ENCODE data around the gene SCAMP5. TPM values are rescaled to one million over a fixed set of nuclear protein-coding genes. Genes with fewer than 3 reads are reported as not detected.
A peak's percentile ranks its signal among the peaks of the same experiment; 100 is the strongest.

The SCAMP5 gene
- total RNA-seq, 4 donors from 2014 or later = 7.6 to 16.7 (median 10.1) TPM

DNA sequence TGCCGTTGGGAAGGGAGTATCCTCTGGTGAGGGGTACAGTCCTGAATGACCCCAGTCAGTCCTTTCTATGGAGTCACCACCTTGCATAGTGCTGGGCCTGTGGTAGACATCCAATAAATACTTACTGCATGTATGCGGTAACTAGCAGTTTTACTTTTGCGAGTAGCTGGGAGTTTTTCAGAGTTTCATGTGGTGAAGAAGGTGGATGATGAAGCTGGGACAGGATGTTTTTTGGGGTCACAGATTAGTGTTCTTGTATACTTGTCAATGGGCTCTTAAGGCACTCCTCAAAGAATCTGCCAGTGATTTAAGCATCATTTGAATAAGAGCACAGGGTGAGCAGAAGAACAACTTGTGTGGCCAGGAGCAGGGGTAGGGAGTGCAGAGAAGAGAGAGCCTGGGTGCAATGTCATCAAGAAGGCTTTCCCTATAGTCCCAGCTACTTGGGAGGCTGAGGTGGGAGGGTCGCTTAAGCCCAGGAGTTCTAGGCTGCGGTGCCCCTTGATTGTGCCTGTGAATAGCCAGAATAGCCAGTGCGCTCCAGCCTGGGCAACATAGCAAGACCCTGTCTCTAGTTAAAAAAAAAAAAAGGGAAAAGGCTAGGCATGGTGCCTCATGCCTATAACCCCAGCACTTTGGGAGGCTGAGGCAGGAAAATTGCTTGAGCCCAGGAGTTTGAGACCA lies 50.1 kb downstream of the SCAMP5 start:
- 90 to 93% methylated on average over 6 of the region's 6 CpGs for WGBS, 2 donors
- no peaks in the 10 kb centered on the region for H3K9me3 ChIP-seq
- no peak for DNase-seq
- peak overlapping the region in 1 of 3 donors; percentile 93 for H3K27ac ChIP-seq
- intact Hi-C loops (cut with DNase I) = no loop called here
- H3K36me3 ChIP-seq = no peaks in the 10 kb centered on the region
- H3K4me1 ChIP-seq = peaks cover 67 to 82% of the 10 kb centered on the region in 2 donors
- no peak overlapping the region for H3K4me3 ChIP-seq (replicated peaks in 1 of 3)
- TF ChIP-seq POLR2A (IDR thresholded peaks at IDR 0.05) = no peak
- TF ChIP-seq, protein P1, sequence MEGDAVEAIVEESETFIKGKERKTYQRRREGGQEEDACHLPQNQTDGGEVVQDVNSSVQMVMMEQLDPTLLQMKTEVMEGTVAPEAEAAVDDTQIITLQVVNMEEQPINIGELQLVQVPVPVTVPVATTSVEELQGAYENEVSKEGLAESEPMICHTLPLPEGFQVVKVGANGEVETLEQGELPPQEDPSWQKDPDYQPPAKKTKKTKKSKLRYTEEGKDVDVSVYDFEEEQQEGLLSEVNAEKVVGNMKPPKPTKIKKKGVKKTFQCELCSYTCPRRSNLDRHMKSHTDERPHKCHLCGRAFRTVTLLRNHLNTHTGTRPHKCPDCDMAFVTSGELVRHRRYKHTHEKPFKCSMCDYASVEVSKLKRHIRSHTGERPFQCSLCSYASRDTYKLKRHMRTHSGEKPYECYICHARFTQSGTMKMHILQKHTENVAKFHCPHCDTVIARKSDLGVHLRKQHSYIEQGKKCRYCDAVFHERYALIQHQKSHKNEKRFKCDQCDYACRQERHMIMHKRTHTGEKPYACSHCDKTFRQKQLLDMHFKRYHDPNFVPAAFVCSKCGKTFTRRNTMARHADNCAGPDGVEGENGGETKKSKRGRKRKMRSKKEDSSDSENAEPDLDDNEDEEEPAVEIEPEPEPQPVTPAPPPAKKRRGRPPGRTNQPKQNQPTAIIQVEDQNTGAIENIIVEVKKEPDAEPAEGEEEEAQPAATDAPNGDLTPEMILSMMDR (IDR thresholded peaks at IDR 0.05) = no peak
- no peaks in the 10 kb centered on the region for H3K27me3 ChIP-seq

DNA sequence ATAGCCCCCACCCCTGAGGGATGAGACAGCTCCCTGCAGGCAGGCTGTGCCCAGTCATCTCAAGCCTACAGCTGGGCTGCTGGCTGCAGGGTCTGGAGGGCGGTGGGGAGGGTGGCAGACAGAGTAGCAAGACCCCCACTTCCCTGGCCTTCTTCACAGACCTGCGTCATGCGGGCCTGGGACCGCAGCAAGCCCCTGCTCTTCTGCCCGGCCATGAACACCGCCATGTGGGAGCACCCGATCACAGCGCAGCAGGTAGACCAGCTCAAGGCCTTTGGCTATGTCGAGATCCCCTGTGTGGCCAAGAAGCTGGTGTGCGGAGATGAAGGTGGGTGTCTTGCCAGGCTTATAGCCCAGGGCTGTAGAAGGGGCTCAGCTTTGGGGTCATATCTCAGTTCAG lies 53.0 kb downstream of the SCAMP5 start:
- H3K36me3 ChIP-seq = no peaks in the 10 kb centered on the region
- intact Hi-C loops (cut with DNase I) = no loop called here
- no peak for DNase-seq
- peak overlapping the region in 2 of 3 donors; percentile 88 to 93 for H3K27ac ChIP-seq
- TF ChIP-seq, protein P1 (IDR thresholded peaks at IDR 0.05) = no peak
- TF ChIP-seq POLR2A (IDR thresholded peaks at IDR 0.05) = no peak
- 97 to 99% methylated on average over 6 to 10 of the region's 10 CpGs for WGBS, 2 donors
- no peak overlapping the region for H3K4me3 ChIP-seq (replicated peaks in 1 of 3)
- H3K9me3 ChIP-seq = no peaks in the 10 kb centered on the region
- H3K27me3 ChIP-seq = no peaks in the 10 kb centered on the region
- peaks cover 58 to 71% of the 10 kb centered on the region in 2 donors for H3K4me1 ChIP-seq

DNA sequence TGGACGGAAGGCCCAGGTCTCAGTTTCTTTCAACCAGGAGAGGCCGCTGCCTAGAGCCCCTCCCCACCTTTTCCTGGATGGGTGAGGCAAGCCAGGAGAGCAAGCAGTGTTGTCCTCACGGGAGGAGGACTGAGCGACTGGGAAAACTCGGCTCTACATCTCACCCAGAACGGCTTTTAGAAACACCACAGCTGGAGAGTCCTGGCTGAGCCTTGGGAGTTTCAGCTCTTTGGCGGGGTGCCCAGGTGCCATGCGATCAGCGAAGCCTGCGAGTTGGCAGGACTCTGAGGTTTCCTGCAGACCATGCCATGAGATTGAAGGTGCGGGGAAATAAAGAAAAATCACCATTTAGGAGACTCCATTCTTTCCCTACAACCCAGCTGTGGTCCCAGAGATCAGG lies 54.0 kb downstream of the SCAMP5 start:
- WGBS, 2 donors = 27 to 44% methylated on average over 8 to 10 of the region's 11 CpGs
- no peaks in the 10 kb centered on the region for H3K27me3 ChIP-seq
- peaks cover 50 to 62% of the 10 kb centered on the region in 2 donors for H3K4me1 ChIP-seq
- peak; percentile 97 to 98 for DNase-seq
- H3K27ac ChIP-seq = peak overlapping the region in 2 of 3 donors; percentile 88 to 93
- no peaks in the 10 kb centered on the region for H3K9me3 ChIP-seq
- H3K36me3 ChIP-seq = no peaks in the 10 kb centered on the region
- TF ChIP-seq, protein P1 (IDR thresholded peaks at IDR 0.05) = no peak
- no peak for TF ChIP-seq POLR2A (IDR thresholded peaks at IDR 0.05)
- no peak overlapping the region for H3K4me3 ChIP-seq (replicated peaks in 1 of 3)
- intact Hi-C loops (cut with DNase I) = no loop called here

DNA sequence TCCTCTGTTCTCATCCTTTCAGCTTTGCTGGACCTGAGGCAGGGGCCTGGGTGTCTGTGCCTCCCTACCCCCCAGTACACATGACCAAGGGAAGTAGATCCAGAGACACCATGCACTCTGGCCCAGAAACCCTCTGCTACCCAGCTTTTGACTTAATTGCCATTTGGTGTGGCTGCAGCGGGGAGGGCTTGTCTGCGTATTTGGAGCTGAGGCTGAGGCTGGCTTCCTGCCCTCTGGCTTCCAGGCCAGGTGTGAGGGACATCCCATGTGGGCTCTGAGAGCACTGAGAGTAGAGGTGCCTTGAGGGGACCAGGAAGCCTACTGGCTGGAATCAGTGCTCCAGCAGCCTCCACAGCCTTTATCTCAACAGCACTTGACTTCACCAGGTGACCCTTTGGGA lies 54.9 kb downstream of the SCAMP5 start:
- 92 to 100% methylated on average over 1 to 2 of the region's 2 CpGs for WGBS, 2 donors

DNA sequence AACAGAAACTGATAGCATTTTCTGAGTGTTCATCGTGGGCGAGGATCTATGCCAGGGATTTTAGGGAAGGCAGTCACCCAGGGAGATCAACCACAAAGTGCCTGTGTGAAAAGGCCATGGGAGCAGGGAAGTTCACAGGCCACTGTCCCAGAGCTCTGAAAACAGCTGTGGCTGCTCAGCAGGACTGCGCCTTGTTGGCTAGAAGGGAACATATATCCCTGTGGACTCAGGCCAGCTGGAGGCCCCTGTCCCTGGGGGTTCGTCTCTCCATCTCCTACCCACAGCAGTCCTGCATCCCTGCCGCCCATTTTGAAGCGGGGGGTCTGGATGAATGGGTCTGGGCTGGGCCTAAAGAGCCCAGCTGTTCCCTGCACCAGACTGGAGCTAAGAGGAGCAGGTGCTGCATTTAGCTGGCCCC lies 55.8 kb downstream of the SCAMP5 start:
- Histone ChIP-seq H3K27ac (no peak overlapping the region), H3K4me1 (peaks cover 35 to 44% of the 10 kb centered on the region in 2 donors), H3K4me3 (replicated peaks in 1 of 3) (no peak overlapping the region), H3K27me3 (no peaks in the 10 kb centered on the region), H3K36me3 (no peaks in the 10 kb centered on the region), H3K9me3 (no peaks in the 10 kb centered on the region)
- intact Hi-C loops (cut with DNase I) = no loop called here
- DNase-seq = no peak
- WGBS, 2 donors = 83 to 90% methylated on average over 6 of the region's 6 CpGs
- TF ChIP-seq, protein P1 (IDR thresholded peaks at IDR 0.05) = no peak
- no peak for TF ChIP-seq POLR2A (IDR thresholded peaks at IDR 0.05)

More for the DNA sequence above, 54.9 kb downstream of the SCAMP5 start:
- intact Hi-C loops (cut with DNase I) = no loop called here
- TF ChIP-seq POLR2A (IDR thresholded peaks at IDR 0.05) = no peak
- TF ChIP-seq, protein P1 (IDR thresholded peaks at IDR 0.05) = no peak
- Histone ChIP-seq H3K27me3 (no peaks in the 10 kb centered on the region), H3K36me3 (no peaks in the 10 kb centered on the region), H3K4me1 (peaks cover 44 to 53% of the 10 kb centered on the region in 2 donors), H3K4me3 (replicated peaks in 1 of 3) (no peak overlapping the region), H3K9me3 (no peaks in the 10 kb centered on the region), H3K27ac (peak overlapping the region in 1 of 3 donors; percentile 88)
- no peak for DNase-seq
